ENCODE results near the gene CBFA2T3.
A peak's percentile ranks its signal among the peaks of the same experiment; 100 is the strongest.
"Not testable (repeated sequence)": the region's sequence is repeated elsewhere in the genome, so short reads cannot be mapped to it uniquely, and the experiment has no call there.

Gene CBFA2T3

GRCh38 chr16:89012622-89012995 is 35.6 kb upstream of the CBFA2T3 start:
- H3K4me3 ChIP-seq (ENCODE audit: control insufficient read depth, low read depth, low read length), result no peak overlapping the region
- no peak for TF ChIP-seq CTCF (conservative IDR thresholded peaks at IDR 0.05; ENCODE audit: control insufficient read depth, insufficient read depth, low read depth, low read length)
- no peak for DNase-seq (ENCODE audit: low read depth)

- no peak for DNase-seq (ENCODE audit: low read depth)
- TF ChIP-seq CTCF (conservative IDR thresholded peaks at IDR 0.05; ENCODE audit: control insufficient read depth, insufficient read depth, low read depth, low read length), result no peak
- no peak overlapping the region for H3K4me3 ChIP-seq (ENCODE audit: control insufficient read depth, low read depth, low read length)
Observed at GRCh38 chr16:89011909-89012621, 35.1 kb upstream of the CBFA2T3 start.

- TF ChIP-seq CTCF (conservative IDR thresholded peaks at IDR 0.05; ENCODE audit: control insufficient read depth, insufficient read depth, low read depth, low read length), result no peak
- no peak for DNase-seq (ENCODE audit: low read depth)
- H3K4me3 ChIP-seq (ENCODE audit: control insufficient read depth, low read depth, low read length), result no peak overlapping the region
Observed at GRCh38 chr16:89010210-89010925, 33.4 kb upstream of the CBFA2T3 start.

GRCh38 chr16:89009343-89010209 is 32.6 kb upstream of the CBFA2T3 start:
- H3K4me3 ChIP-seq (ENCODE audit: control insufficient read depth, low read depth, low read length), result no peak overlapping the region
- TF ChIP-seq CTCF (conservative IDR thresholded peaks at IDR 0.05; ENCODE audit: control insufficient read depth, insufficient read depth, low read depth, low read length), result no peak
- DNase-seq (ENCODE audit: low read depth), result peak; percentile 5

- DNase-seq (ENCODE audit: low read depth); H3K4me3 ChIP-seq (ENCODE audit: control insufficient read depth, low read depth, low read length): not testable (repeated sequence)
Observed at GRCh38 chr16:89008796-89009195, 31.8 kb upstream of the CBFA2T3 start.

GRCh38 chr16:89007371-89008249 is 30.6 kb upstream of the CBFA2T3 start:
- TF ChIP-seq CTCF (conservative IDR thresholded peaks at IDR 0.05; ENCODE audit: control insufficient read depth, insufficient read depth, low read depth, low read length), result no peak
- no peak for DNase-seq (ENCODE audit: low read depth)
- H3K4me3 ChIP-seq (ENCODE audit: control insufficient read depth, low read depth, low read length), result no peak overlapping the region
